GM18861 (cell line): Measurements from ENCODE around the gene ST6GAL1.

ENCODE experiments used
- ATAC-seq: cut with Tn5 transposase; IDR thresholded peaks from one replicate; pipeline ENCODE4 v1.9.1; 2021; ENCODE audit not compliant: unreplicated experiment

The ST6GAL1 gene

GRCh38 chr3:187072102-187072501 lies 141.8 kb downstream of the ST6GAL1 start:
- ATAC-seq: no peak

GRCh38 chr3:187072511-187072910 lies 142.2 kb downstream of the ST6GAL1 start:
- no peak for ATAC-seq

GRCh38 chr3:187073581-187074098 lies 143.3 kb downstream of the ST6GAL1 start:
- no peak for ATAC-seq

- no peak for ATAC-seq
Measured at GRCh38 chr3:187074846-187075245, 144.5 kb downstream of the ST6GAL1 start.

- ATAC-seq: no peak
Measured at GRCh38 chr3:187076297-187076696, 146.0 kb downstream of the ST6GAL1 start.

- no peak for ATAC-seq
Measured at GRCh38 chr3:187077085-187077484, 146.8 kb downstream of the ST6GAL1 start.

GRCh38 chr3:187077537-187077936 lies 147.2 kb downstream of the ST6GAL1 start:
- no peak for ATAC-seq

GRCh38 chr3:187079090-187080022 lies 149.0 kb downstream of the ST6GAL1 start:
- ATAC-seq: no peak

- no peak for ATAC-seq
Measured at GRCh38 chr3:187080799-187081450, 150.6 kb downstream of the ST6GAL1 start.

GRCh38 chr3:187082758-187083375 lies 152.5 kb downstream of the ST6GAL1 start:
- no peak for ATAC-seq

- ATAC-seq: no peak
Measured at GRCh38 chr3:187084126-187084525, 153.8 kb downstream of the ST6GAL1 start.

GRCh38 chr3:187084580-187084979 lies 154.3 kb downstream of the ST6GAL1 start:
- no peak for ATAC-seq

- no peak for ATAC-seq
Measured at GRCh38 chr3:187085021-187085666, 154.8 kb downstream of the ST6GAL1 start.

GRCh38 chr3:187085933-187086332 lies 155.6 kb downstream of the ST6GAL1 start:
- no peak for ATAC-seq

GRCh38 chr3:187086831-187087230 lies 156.5 kb downstream of the ST6GAL1 start:
- no peak for ATAC-seq

GRCh38 chr3:187088701-187089100 lies 158.4 kb downstream of the ST6GAL1 start:
- ATAC-seq: no peak

- no peak for ATAC-seq
Measured at GRCh38 chr3:187093320-187093719, 163.0 kb downstream of the ST6GAL1 start.

GRCh38 chr3:187098923-187099512 lies 168.7 kb downstream of the ST6GAL1 start:
- no peak for ATAC-seq

GRCh38 chr3:187101184-187102072 lies 171.1 kb downstream of the ST6GAL1 start:
- ATAC-seq: no peak
